ENCODE results near the gene TRERF1.

Gene TRERF1

GRCh38 chr6:42271834-42272805, 179.6 kb downstream of the TRERF1 start:
- DNase-seq (ENCODE audit: low spot score) = no peak

GRCh38 chr6:42269974-42270510, 181.7 kb downstream of the TRERF1 start:
- no peak for DNase-seq (ENCODE audit: low spot score)

GRCh38 chr6:42269553-42269952, 182.2 kb downstream of the TRERF1 start:
- no peak for DNase-seq (ENCODE audit: low spot score)

GRCh38 chr6:42268835-42269204, 182.9 kb downstream of the TRERF1 start:
- no peak for DNase-seq (ENCODE audit: low spot score)

- DNase-seq (ENCODE audit: low spot score) = no peak
Measured at GRCh38 chr6:42268016-42268834, 183.5 kb downstream of the TRERF1 start.

- no peak for DNase-seq (ENCODE audit: low spot score)
Measured at GRCh38 chr6:42266538-42266937, 185.2 kb downstream of the TRERF1 start.

GRCh38 chr6:42264852-42265390, 186.8 kb downstream of the TRERF1 start:
- DNase-seq (ENCODE audit: low spot score) = no peak

GRCh38 chr6:42264162-42264851, 187.4 kb downstream of the TRERF1 start:
- DNase-seq (ENCODE audit: low spot score) = no peak

GRCh38 chr6:42263165-42263728, 188.5 kb downstream of the TRERF1 start:
- no peak for DNase-seq (ENCODE audit: low spot score)

- peak; percentile 30 for DNase-seq (ENCODE audit: low spot score)
Measured at GRCh38 chr6:42260972-42261371, 190.8 kb downstream of the TRERF1 start.

- peak; percentile 15 for DNase-seq (ENCODE audit: low spot score)
Measured at GRCh38 chr6:42260396-42260888, 191.3 kb downstream of the TRERF1 start.

GRCh38 chr6:42259841-42260395, 191.8 kb downstream of the TRERF1 start:
- peak; percentile 12 for DNase-seq (ENCODE audit: low spot score)

GRCh38 chr6:42259286-42259685, 192.4 kb downstream of the TRERF1 start:
- DNase-seq (ENCODE audit: low spot score) = no peak

- DNase-seq (ENCODE audit: low spot score) = no peak
Measured at GRCh38 chr6:42257614-42258013, 194.1 kb downstream of the TRERF1 start.

GRCh38 chr6:42257063-42257462, 194.7 kb downstream of the TRERF1 start:
- DNase-seq (ENCODE audit: low spot score) = no peak

- DNase-seq (ENCODE audit: low spot score) = peak; percentile 23
Measured at GRCh38 chr6:42255050-42255449, 196.7 kb downstream of the TRERF1 start.

GRCh38 chr6:42254505-42254904, 197.2 kb downstream of the TRERF1 start:
- no peak for DNase-seq (ENCODE audit: low spot score)

- peak; percentile 61 for DNase-seq (ENCODE audit: low spot score)
Measured at GRCh38 chr6:42251911-42252637, 199.7 kb downstream of the TRERF1 start.

GRCh38 chr6:42251500-42251899, 200.2 kb downstream of the TRERF1 start:
- peak; percentile 67 for DNase-seq (ENCODE audit: low spot score)

GRCh38 chr6:42250274-42250931, 201.3 kb downstream of the TRERF1 start:
- no peak for DNase-seq (ENCODE audit: low spot score)

Measured in AG08395 (cell line).